Tibial artery (tissue), 4 donors: Measurements from ENCODE around the gene EFR3B.
"Not testable (repeated sequence)": the region's sequence is repeated elsewhere in the genome, so short reads cannot be mapped to it uniquely, and the experiment has no call there.

Experiments used
- DNase-seq, 2 donors: peaks; one replicate each; pipeline ENCODE4 v3.0.0-alpha.2; 2019
- H3K27ac ChIP-seq, 2 donors: fragments of 200-600 bp; sonication (generic) in 1 of 2; 1 replicate in 1 of 2; 2 replicates in 1 of 2; pipeline ENCODE4 v1.5.1; 2018 to 2019; ENCODE audit warnings: mild to moderate bottlenecking in 1 of 2
- H3K27me3 ChIP-seq, 2 donors: fragments of 200-600 bp; sonication (generic) in 1 of 2; one replicate each; pipeline versions ENCODE4 v1.5.1 to v1.6.0; 2016 to 2019
- H3K36me3 ChIP-seq, 3 donors: fragments of 200-600 bp; sonication (generic) in 2 of 3; one replicate each; pipeline ENCODE4 v1.5.1; 2016 to 2019; ENCODE audit warnings: mild to moderate bottlenecking in 2 of 3
- H3K4me1 ChIP-seq, 4 donors: fragments of 200-600 bp; sonication (generic) in 2 of 4; 1 replicate in 3 of 4; 2 replicates in 1 of 4; pipeline ENCODE4 v1.5.1; 2016 to 2019
- H3K4me3 ChIP-seq, 2 donors: fragments of 200-600 bp; sonication (generic) in 1 of 2; 1 replicate in 1 of 2; 2 replicates in 1 of 2; pipeline ENCODE4 v1.5.1; 2018 to 2019; ENCODE audit warnings: mild to moderate bottlenecking in 2 of 2
- H3K9me3 ChIP-seq, 3 donors: fragments of 200-600 bp; sonication (generic) in 1 of 3; one replicate each; pipeline ENCODE4 v1.5.1; 2016 to 2019
- intact Hi-C: fragments of 100-400 bp; cut with DNase I; formaldehyde crosslinking; loops from one replicate; pipeline ENCODE4 v1.15.0; 2023; ENCODE audit warnings: low total_unique reads
- TF ChIP-seq, protein P1 (sequence below), 2 experiments: fragments of 200-600 bp in 1 of 2; fragments of 450-650 bp in 1 of 2; IDR thresholded peaks; one replicate each; pipeline ENCODE4 v1.5.1; 2017 to 2019; ENCODE audit warnings: antibody characterized with exemption in 2 of 2, mild to moderate bottlenecking in 1 of 2, moderate library complexity in 1 of 2

EFR3B gene

DNA sequence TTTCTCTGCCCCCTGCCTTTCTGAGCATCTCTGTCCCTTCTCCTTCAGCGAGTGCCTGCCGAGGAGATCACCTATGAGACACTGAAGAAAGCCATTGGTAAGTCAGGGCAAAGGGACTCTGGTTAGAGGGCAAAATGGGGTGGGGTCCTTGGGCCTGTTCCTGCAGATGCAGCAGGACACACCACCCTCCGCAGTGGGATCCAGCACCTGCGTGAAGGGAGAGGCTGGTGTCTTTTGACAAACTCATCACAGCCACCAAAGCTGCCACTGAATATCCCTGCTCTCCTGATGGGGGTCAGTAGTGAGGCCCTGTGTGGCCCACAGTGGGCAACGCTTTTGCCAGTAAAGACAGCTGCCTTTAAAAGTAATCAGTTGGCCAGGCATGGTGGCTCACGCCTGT lies 107.8 kb downstream of the EFR3B start:
- Histone ChIP-seq H3K36me3 (no peaks in the 10 kb centered on the region), H3K4me1 (no peaks in the 10 kb centered on the region), H3K27ac (no peak overlapping the region), H3K9me3 (no peaks in the 10 kb centered on the region), H3K27me3 (no peaks in the 10 kb centered on the region), H3K4me3 (no peak overlapping the region)
- no peak for DNase-seq
- intact Hi-C loops = no loop called here
- TF ChIP-seq, protein P1, sequence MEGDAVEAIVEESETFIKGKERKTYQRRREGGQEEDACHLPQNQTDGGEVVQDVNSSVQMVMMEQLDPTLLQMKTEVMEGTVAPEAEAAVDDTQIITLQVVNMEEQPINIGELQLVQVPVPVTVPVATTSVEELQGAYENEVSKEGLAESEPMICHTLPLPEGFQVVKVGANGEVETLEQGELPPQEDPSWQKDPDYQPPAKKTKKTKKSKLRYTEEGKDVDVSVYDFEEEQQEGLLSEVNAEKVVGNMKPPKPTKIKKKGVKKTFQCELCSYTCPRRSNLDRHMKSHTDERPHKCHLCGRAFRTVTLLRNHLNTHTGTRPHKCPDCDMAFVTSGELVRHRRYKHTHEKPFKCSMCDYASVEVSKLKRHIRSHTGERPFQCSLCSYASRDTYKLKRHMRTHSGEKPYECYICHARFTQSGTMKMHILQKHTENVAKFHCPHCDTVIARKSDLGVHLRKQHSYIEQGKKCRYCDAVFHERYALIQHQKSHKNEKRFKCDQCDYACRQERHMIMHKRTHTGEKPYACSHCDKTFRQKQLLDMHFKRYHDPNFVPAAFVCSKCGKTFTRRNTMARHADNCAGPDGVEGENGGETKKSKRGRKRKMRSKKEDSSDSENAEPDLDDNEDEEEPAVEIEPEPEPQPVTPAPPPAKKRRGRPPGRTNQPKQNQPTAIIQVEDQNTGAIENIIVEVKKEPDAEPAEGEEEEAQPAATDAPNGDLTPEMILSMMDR (IDR thresholded peaks at IDR 0.05) = no peak

DNA sequence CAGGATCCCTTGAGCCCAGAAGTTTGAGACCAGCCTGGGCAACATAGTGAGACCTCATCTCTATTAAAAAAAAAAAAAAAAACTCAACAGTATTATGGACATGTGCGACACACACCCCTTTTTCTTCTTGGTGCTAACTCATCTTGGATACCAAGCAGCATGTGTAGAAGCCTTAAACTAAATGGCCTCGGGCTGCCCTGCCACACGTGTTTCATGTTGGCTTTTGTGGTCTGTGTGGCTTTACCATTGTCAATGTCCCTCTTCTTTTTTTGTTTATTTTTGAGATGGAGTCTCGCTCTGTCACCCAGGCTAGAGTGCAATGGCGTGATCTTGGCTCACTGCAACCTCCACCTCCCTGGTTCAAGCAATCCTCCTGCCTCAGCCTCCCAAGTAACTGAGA lies 109.1 kb downstream of the EFR3B start:
- H3K36me3 ChIP-seq, H3K4me1 ChIP-seq, H3K27me3 ChIP-seq, H3K9me3 ChIP-seq, H3K4me3 ChIP-seq, H3K27ac ChIP-seq, intact Hi-C loops, DNase-seq: not testable (repeated sequence)

DNA sequence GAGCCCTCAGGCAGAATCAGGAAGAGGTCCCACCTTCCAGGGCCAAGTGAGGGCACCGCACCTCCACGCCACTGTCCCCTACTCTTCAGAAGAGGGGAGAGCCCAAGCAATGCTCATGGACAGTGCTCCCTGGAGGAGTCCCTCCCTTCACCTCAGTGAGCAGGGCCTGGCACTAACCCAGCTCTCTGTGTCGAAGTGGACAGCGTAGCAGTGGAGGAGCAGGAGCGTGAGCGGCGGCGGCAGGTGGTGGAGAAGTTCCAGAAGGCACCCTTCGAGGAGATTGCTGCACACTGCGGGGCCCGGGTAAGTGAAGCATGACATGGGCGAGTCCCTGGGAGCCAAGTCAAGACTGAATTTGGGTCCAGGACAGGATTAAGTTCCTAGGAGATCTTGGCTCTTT lies 109.8 kb downstream of the EFR3B start:
- H3K27me3 ChIP-seq = no peaks in the 10 kb centered on the region
- no peak overlapping the region for H3K27ac ChIP-seq
- no peaks in the 10 kb centered on the region for H3K9me3 ChIP-seq
- no peak overlapping the region for H3K4me3 ChIP-seq
- no peak for DNase-seq
- intact Hi-C loops = no loop called here
- TF ChIP-seq, protein P1 (IDR thresholded peaks at IDR 0.05) = no peak
- H3K36me3 ChIP-seq = no peaks in the 10 kb centered on the region
- H3K4me1 ChIP-seq = no peaks in the 10 kb centered on the region

DNA sequence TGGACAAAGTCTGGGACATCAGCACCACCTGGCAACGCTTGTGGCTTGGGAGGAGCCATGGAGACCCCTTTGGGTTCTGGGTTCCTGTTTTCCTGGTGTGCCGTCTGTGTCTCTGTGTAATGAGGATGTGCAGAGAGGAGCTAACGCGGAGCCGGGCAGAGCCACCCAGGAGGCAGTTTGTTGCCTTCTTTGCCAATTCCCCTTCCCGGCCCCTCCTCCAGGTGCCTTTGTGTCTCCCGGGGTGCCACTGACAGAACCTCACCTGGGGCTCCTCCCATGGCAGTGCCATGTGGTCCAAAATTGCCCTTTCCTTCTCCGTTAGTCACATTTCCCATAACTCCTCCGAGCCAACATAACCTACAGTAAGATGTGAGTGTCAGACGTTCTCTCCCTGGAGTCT lies 113.5 kb downstream of the EFR3B start:
- H3K27ac ChIP-seq = no peak overlapping the region
- DNase-seq = no peak
- H3K4me1 ChIP-seq = no peaks in the 10 kb centered on the region
- no peaks in the 10 kb centered on the region for H3K36me3 ChIP-seq
- H3K27me3 ChIP-seq = no peaks in the 10 kb centered on the region
- no peaks in the 10 kb centered on the region for H3K9me3 ChIP-seq
- intact Hi-C loops = no loop called here
- TF ChIP-seq, protein P1 (IDR thresholded peaks at IDR 0.05) = no peak
- H3K4me3 ChIP-seq = no peak overlapping the region

DNA sequence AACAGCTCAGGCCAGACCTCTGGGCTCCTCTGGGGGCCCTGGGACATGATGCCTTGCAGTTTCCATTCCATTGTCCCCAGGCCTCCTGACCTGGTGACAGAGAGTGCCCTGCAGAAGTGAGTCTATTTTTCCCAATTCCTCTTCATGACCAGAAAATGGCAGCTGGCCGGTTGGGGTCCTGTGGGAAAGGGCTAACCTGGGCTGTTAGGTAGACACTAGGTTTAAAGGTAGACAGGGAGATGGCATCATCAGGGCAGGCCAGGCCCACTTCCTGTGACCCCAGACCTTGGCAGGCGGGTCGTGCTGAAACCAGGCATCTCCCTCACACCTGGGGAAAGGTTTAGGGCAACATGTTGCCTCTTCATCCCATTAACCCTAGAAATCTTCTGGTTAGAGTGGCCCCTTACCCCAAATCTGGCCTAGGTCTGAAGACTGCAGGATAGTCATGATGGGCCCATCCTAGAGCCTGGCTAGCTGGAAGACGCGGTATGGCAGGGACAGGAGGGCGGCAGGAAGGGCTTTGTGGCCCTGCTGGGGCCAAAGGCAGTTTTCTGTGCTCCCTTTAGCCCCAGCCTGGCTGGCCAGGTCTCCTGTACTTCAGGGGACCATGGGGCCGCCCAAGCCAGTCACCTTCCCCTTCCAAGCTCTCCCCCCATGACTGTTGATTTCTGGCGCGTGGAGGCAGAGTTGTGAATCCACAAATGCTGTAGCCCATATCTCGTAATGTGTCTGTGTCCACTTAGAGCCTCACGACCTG lies 116.4 kb downstream of the EFR3B start:
- H3K4me1 ChIP-seq = peaks cover 0 to 7% (median 0%) of the 10 kb centered on the region in 4 donors
- no peak for DNase-seq
- H3K9me3 ChIP-seq = no peaks in the 10 kb centered on the region
- H3K27ac ChIP-seq = no peak overlapping the region
- intact Hi-C loops = no loop called here
- no peak overlapping the region for H3K4me3 ChIP-seq
- TF ChIP-seq, protein P1 (IDR thresholded peaks at IDR 0.05) = no peak
- no peaks in the 10 kb centered on the region for H3K36me3 ChIP-seq
- H3K27me3 ChIP-seq = peaks cover 0 to 17% of the 10 kb centered on the region in 2 donors

DNA sequence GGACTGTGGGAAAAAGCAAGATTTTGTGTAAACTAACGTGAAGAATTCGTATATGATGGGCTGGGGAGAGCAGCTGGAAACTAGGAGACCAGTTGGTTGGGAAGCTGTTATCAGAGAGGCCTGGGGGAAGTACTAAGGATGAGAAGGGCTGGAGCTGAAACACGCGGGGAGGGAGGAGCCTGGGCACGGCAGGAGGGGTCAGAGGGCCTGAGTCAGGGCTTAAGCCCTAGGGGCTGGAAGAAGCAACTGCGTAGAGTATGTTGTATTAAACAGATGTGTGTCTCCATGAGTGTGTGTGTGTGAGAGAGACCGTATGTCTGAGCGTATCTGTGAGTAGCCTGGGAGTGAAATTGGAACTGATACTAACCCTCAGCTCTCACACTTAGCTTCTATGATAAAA lies 118.1 kb downstream of the EFR3B start:
- DNase-seq = no peak
- TF ChIP-seq, protein P1 (IDR thresholded peaks at IDR 0.05) = no peak
- intact Hi-C loops = no loop called here
- no peak overlapping the region for H3K4me3 ChIP-seq
- no peak overlapping the region for H3K27ac ChIP-seq
- peaks cover 0 to 7% (median 0%) of the 10 kb centered on the region in 4 donors for H3K4me1 ChIP-seq
- H3K27me3 ChIP-seq = peaks cover 0 to 17% of the 10 kb centered on the region in 2 donors
- no peaks in the 10 kb centered on the region for H3K9me3 ChIP-seq
- no peaks in the 10 kb centered on the region for H3K36me3 ChIP-seq
